Nephron (organoid): ENCODE data around the gene KIF26B.
A peak's percentile ranks its signal among the peaks of the same experiment; 100 is the strongest.

ENCODE experiments used
- H3K27ac Mint-ChIP-seq, 3 experiments: 2 replicates each; pipeline ENCODE4 v1.8.0; 2020; ENCODE audit warnings: mixed read lengths in 3 of 3, mild to moderate bottlenecking in 2 of 3, moderate library complexity in 1 of 3
- H3K27me3 Mint-ChIP-seq: 2 replicates; pipeline ENCODE4 v1.8.0; 2021; ENCODE audit warnings: low read depth, mild to moderate bottlenecking, moderate library complexity, mixed read lengths
- H3K36me3 Mint-ChIP-seq: 2 replicates; pipeline ENCODE4 v1.8.0; 2020; ENCODE audit warnings: low read depth, mixed read lengths
- H3K4me1 Mint-ChIP-seq: 2 replicates; pipeline ENCODE4 v1.8.0; 2020; ENCODE audit warnings: mixed read lengths
- H3K4me3 Mint-ChIP-seq, 3 experiments: 2 replicates each; pipeline ENCODE4 v1.8.0; 2020; ENCODE audit warnings: mild to moderate bottlenecking in 3 of 3, mixed read lengths in 3 of 3, moderate library complexity in 2 of 3
- H3K9me3 Mint-ChIP-seq: 2 replicates; pipeline ENCODE4 v1.8.0; 2020; ENCODE audit warnings: mixed read lengths
- CTCF ChIP-seq, 3 experiments: fragments of 200-600 bp; sonication (generic); IDR thresholded peaks; one replicate each; pipeline ENCODE4 v1.5.0; 2021; ENCODE audit warnings: antibody characterized with exemption in 3 of 3; ENCODE audit not compliant: unreplicated experiment in 3 of 3

The KIF26B gene

DNA sequence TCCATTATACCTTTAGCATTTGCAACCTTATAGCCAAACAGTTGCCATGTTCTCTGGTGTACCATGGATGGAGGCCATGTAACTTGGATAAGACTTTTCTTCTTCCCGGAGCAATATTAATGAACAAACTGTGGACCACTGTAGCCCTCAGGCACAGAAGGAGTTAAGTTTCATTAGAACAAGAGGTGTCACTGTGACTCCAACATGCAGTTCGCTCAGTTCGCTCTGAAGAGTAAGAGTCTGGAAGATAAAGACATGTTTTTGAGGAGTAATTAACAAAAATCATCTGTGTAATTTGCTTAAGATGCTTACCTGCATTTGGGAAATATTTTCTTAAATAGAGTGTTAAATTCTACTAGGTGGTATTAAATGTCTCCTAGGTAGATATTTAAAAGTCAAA lies 4.1 kb downstream of the KIF26B start:
- TF ChIP-seq CTCF (IDR thresholded peaks at IDR 0.05; ENCODE audit: unreplicated experiment in 3 of 3) = no peak
- no peaks in the 10 kb centered on the region for H3K9me3 Mint-ChIP-seq
- peaks cover 34% of the 10 kb centered on the region for H3K36me3 Mint-ChIP-seq
- H3K4me3 Mint-ChIP-seq = peak overlapping the region; percentile 5 to 95 (median 94)
- peaks cover 46% of the 10 kb centered on the region for H3K4me1 Mint-ChIP-seq
- H3K27me3 Mint-ChIP-seq = peaks cover 14% of the 10 kb centered on the region
- peak overlapping the region in 2 of 3 experiments; percentile 8 to 31 for H3K27ac Mint-ChIP-seq

- H3K4me3 Mint-ChIP-seq = peak overlapping the region in 2 of 3 experiments; percentile 44 to 50
- H3K9me3 Mint-ChIP-seq = no peaks in the 10 kb centered on the region
- peaks cover 44% of the 10 kb centered on the region for H3K36me3 Mint-ChIP-seq
- H3K27me3 Mint-ChIP-seq = peaks cover 14% of the 10 kb centered on the region
- peaks cover 48% of the 10 kb centered on the region for H3K4me1 Mint-ChIP-seq
- no peak for TF ChIP-seq CTCF (IDR thresholded peaks at IDR 0.05; ENCODE audit: unreplicated experiment in 3 of 3)
- peak overlapping the region; percentile 18 to 76 (median 22) for H3K27ac Mint-ChIP-seq
Observed at GRCh38 chr1:245160288-245160687, 5.5 kb downstream of the KIF26B start.

GRCh38 chr1:245160741-245161400 lies 6.1 kb downstream of the KIF26B start:
- H3K9me3 Mint-ChIP-seq = no peaks in the 10 kb centered on the region
- H3K27ac Mint-ChIP-seq = peak overlapping the region; percentile 18 to 76 (median 22)
- H3K4me3 Mint-ChIP-seq = peak overlapping the region in 2 of 3 experiments; percentile 44 to 50
- H3K36me3 Mint-ChIP-seq = peaks cover 49% of the 10 kb centered on the region
- peaks cover 14% of the 10 kb centered on the region for H3K27me3 Mint-ChIP-seq
- peaks cover 51% of the 10 kb centered on the region for H3K4me1 Mint-ChIP-seq
- TF ChIP-seq CTCF (IDR thresholded peaks at IDR 0.05; ENCODE audit: unreplicated experiment in 3 of 3) = no peak

- Mint-ChIP-seq H3K4me1 (peaks cover 60% of the 10 kb centered on the region), H3K27me3 (peaks cover 13% of the 10 kb centered on the region), H3K4me3 (peak overlapping the region in 1 of 3 experiments; percentile 27), H3K27ac (peak overlapping the region; percentile 22 to 76 (median 72)), H3K9me3 (no peaks in the 10 kb centered on the region), H3K36me3 (peaks cover 56% of the 10 kb centered on the region)
- TF ChIP-seq CTCF (IDR thresholded peaks at IDR 0.05; ENCODE audit: unreplicated experiment in 3 of 3) = no peak
Observed at GRCh38 chr1:245161866-245162265, 7.1 kb downstream of the KIF26B start.

DNA sequence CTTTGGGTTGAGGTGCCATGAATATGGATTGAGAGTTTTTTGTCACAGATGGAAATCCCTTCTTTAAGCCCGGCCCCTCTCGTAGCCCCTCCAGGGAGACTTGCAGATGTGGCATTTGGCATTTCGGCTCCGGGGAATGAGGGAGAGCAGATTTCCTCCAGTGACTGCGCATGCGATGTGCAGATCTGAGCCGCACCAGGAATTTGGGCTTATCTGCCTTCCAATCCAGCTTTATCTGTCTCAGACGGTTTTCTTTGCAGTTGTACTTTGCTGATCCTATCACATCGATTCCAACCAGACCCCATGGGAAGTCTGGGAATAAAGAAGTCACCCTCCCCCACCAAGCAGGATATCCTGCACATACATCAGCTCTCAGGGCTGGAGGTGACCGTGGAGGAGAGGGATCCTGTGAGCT lies 11.7 kb downstream of the KIF26B start:
- H3K4me3 Mint-ChIP-seq = peak overlapping the region; percentile 43 to 59 (median 56)
- H3K27ac Mint-ChIP-seq = peak overlapping the region; percentile 63 to 88 (median 85)
- peaks cover 53% of the 10 kb centered on the region for H3K36me3 Mint-ChIP-seq
- TF ChIP-seq CTCF (IDR thresholded peaks at IDR 0.05; ENCODE audit: unreplicated experiment in 3 of 3) = no peak
- H3K27me3 Mint-ChIP-seq = peaks cover 15% of the 10 kb centered on the region
- peaks cover 20% of the 10 kb centered on the region for H3K4me1 Mint-ChIP-seq
- no peaks in the 10 kb centered on the region for H3K9me3 Mint-ChIP-seq

DNA sequence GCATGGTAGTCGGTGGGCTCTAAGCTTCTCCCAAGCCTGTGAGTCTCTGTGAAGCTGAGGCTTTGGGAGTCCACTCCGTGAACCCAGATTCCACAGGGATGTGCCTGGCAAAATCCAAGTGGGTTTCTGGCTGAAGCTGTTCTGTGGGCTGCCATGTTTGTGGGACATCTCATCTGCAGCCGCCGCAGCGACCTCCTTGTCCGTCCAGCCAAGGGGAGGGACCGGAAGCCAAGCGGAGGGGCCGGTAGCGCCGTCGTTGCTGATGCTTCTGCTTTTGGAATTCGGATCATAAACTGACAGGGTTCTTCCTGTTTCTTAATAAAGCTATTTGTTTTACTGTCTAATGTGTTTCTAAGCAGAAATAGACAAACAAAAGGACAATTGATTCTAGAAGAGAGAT lies 13.3 kb downstream of the KIF26B start:
- H3K4me1 Mint-ChIP-seq = peaks cover 15% of the 10 kb centered on the region
- peaks cover 55% of the 10 kb centered on the region for H3K36me3 Mint-ChIP-seq
- peaks cover 15% of the 10 kb centered on the region for H3K27me3 Mint-ChIP-seq
- TF ChIP-seq CTCF (IDR thresholded peaks at IDR 0.05; ENCODE audit: unreplicated experiment in 3 of 3) = no peak
- no peak overlapping the region for H3K27ac Mint-ChIP-seq
- H3K9me3 Mint-ChIP-seq = peaks cover 3% of the 10 kb centered on the region
- no peak overlapping the region for H3K4me3 Mint-ChIP-seq
